Stimulated activated CD4-positive, alpha-beta T cell treated with anti-CD3 and anti-CD28 coated beads, TNF-alpha, amount 100 ng/mL, for 4 hours (primary cell): Measurements from ENCODE around the gene CHMP1A.
"Not testable (repeated sequence)": the region's sequence is repeated elsewhere in the genome, so short reads cannot be mapped to it uniquely, and the experiment has no call there.

Source experiments
- DNase-seq, 3 experiments: peaks; one replicate each; pipeline ENCODE4 v3.0.0-alpha.2; 2020; ENCODE audit warnings: low read depth in 3 of 3

CHMP1A gene

DNA sequence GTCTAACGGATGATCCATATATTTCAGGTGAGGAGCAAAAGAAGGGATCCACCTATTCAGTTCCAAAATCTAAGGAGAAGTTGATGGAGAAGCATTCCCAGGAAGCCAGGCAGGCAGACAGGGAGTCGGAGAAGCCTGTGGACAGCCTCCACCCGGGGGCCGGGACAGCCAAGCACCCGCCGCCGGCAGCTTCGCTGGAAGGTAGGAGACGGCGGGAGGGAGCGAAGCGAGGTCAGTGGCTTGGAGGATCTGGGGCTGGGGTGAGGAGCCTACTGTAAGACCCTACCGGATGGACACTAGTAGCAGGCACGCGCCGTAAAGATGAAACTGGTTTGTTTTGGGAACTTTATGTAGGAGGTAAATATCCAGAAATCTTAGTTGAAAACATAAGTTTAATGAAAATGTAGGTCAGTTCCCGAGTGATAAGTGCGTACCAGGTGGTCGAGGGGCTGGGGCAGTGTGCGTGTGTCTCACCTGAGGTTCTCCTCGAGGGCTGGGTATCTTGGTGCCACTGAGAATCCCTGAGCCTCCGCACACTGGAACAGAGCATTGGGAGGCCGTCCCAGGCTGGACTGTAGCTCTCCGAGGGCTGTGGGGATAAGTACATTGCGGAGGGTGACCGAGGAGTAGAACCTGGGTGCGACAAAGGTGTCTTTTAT lies 842 bp upstream of the CHMP1A start:
- DNase-seq = no peak

DNA sequence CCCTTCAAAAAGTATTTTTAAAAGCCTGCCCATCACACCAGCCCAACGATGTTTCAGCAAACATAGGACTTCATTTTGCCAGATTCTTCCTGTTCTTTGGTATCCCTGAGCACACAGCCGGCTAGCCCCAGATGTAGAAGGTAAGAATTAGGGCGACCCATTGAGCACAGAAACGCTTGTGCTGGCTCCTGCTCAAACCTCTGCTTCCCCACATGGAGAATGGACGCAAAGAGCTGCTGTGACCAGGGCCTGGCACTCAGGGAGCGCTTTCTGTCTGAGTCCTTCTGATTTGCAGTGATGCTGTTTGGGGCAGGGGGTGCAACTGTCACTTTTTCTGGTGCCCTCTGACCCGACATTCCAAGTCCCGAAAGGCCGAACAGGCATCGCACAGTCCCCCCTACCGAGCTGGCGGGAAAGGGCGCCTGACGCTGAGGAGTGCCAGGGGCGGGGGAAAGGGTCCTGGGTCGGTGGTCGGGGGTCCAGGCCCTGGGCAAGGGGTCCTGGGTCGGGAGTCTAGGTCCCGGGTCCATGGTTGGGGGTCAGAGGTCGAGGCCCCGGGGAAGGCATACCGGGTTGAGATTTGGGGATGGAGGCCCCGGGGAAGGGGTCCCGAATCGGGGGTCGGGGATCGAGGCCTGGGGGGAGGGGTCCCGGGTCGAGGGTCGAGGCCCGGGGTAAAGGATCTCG lies 930 bp downstream of the CHMP1A start:
- no peak for DNase-seq

DNA sequence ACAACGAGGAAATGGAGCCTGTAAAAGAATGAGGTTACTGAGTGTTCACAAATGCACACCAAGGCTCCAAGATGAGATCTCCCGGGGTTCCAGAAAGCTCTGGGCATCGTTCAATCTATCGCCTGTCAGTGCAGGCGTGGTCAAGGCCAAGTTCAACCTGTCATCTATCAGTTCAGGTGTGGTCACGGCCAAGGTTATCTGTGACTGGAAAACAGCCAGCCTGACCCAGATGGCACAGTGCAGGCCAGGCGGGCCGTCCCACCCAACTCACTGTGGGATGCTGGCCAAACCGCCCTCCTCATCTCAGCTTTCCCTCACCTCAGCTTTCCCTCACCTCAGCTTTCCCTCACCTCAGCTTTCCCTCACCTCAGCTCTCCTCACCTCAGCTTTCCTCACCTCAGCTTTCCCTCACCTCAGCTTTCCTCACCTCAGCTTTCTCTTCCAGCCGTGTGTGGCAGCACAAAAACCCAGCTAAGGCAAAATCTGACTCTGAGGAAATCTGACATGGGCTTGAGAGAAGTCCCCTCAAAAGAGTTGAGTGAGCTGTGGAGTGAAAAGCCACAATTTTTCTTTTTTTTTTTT lies 2.4 kb downstream of the CHMP1A start:
- DNase-seq = no peak

DNA sequence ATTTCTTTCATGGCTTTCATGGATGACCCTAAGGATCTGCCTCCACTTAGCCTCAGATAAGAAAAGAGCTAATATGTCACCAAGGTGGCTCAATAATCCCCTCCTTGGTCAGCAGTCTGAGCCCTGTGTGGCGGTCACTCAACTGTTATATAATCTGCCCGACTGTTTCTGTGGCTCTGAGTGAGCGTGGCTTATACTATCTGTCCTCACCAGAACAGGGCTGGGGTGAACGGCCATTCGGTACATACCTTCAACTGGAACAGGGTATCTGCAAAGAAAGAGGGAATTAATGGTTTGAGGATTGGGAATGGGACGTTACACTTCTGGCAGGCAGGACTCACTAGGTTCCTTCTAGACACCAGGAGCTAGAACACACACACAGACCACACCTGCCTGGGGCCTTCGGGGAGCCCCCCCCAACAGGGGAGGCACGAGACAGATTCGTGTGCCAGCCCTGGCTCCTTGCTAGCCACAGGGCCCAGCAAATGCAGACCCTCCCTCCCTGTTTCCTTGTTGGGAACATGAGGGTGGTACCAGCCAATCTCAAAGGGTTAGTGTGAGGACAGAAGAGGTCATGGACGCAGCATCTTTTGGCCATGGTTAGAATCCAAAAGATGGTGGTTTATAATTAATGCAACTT lies 3.7 kb downstream of the CHMP1A start:
- no peak for DNase-seq

DNA sequence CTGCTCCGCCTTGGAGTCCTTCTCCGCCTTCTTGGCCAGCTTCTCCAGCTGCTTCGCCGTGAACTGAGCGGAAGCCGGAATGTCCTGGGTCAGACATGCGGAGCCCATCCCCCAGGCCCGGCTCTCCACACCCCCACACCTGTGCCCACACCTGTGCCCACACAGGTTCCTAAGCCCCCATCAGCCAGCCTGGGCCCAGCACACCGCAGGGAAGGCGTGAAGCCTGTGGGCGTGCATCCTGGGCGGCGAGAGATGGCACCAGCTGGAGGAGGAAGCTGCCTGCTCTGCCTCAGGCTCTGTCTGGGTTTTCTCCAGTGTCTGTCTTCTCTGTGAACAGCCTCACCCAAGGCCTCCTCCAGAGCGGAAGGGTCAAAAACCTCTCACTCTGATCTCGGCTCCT lies 5.9 kb downstream of the CHMP1A start:
- no peak for DNase-seq

DNA sequence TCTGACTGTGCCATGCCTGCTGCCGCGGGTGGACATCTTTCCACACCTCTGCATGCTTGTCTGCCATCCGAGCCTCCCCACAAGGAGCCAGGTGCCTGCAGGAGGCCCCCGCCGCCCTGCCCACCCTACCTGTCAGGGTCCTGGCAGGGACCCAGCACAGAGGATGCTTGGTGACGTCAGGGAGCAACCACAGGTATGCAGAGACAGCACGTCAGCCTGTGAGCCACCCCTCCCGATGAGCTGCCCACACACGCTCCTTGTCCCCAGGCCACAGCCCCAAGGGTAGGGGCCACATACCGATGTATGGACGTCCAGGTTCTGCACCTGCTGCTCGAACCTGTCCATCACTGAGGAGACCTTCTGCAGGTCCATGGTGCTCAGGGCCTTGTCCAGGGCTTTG lies 10.6 kb downstream of the CHMP1A start:
- no peak for DNase-seq

DNA sequence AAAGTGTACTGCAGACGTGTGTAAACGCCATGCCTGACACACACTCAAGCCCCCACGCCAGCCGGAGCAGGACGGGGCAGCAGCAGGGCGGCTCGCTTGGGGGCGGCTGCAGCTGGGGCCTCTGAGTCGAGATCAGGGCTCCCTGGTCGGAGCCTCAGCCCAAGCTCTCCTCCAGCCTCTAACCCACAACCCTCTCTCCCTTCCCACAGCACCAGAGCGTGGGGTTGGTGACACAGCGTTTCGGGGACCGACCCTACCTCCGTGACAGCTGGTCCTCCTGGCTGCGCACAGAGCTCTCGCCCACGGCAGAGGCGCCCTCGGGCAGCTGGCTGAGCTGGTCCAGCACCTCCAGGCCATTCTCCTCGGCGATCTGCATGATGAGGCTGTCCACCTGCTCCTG lies 11.2 kb downstream of the CHMP1A start:
- DNase-seq = no peak

DNA sequence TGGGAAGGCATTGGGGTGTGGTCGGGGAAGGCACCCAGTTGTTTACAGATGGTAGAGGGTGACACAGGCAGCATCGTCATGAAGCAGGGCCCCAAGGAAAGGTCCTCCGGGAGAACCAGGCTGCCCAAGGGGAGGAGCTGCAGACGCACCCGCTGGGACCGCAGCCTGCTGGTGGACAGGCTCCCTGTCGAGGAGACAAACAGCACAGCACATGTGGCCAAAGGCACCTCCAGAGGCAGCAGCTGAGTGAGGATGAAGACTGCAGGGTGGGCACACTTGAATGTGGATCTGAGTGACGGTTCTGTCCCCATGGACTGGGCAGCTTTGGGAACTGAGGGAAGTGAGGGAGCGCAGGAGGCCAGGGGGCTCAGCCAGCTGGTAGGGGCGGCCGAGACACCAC lies 12.4 kb downstream of the CHMP1A start:
- DNase-seq = no peak

DNA sequence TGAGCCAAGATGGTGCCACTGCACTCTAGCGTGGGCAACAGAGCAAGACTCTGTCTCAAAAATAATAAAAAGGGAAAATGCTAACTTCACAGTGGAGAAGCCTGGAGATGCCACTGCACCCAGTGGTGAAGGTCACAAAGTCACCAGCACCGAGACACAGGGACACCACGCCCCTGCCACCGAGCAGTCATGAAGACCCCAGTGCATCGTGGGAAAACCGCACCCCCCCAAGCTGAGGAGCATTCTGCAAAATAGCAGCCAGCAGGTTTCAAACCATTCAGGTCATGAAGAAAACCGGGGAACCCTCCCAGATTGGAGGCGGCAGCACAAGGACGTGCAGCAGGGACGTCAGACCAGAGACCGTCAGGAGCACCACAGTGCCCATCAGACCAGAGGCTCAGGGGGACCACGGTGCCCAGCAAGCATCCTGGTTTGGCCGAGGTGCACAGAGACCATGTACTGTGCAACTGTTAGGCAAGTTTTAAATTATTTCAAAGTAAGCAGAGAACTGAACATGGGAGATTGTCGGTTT lies 13.7 kb downstream of the CHMP1A start:
- DNase-seq = no peak

DNA sequence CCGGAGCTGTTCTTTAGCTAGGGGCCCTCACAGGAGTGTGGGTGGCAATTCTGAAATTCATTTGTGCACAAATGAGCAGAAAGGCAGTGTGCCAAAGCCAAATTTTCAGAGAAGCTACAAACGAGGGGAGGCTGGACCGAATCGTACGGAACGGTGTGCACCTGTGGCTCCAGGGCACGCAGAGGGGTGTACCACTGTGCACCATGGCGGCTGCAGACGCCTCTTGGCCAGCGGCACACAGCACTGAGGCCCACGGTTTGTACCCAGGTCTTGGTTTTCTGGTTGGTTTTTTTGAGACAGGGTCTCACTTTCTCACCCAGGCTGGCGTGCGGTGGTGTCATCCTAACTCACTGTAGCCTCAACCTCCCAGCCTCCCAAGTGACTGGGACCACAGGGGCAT lies 14.9 kb downstream of the CHMP1A start:
- DNase-seq = no peak

DNA sequence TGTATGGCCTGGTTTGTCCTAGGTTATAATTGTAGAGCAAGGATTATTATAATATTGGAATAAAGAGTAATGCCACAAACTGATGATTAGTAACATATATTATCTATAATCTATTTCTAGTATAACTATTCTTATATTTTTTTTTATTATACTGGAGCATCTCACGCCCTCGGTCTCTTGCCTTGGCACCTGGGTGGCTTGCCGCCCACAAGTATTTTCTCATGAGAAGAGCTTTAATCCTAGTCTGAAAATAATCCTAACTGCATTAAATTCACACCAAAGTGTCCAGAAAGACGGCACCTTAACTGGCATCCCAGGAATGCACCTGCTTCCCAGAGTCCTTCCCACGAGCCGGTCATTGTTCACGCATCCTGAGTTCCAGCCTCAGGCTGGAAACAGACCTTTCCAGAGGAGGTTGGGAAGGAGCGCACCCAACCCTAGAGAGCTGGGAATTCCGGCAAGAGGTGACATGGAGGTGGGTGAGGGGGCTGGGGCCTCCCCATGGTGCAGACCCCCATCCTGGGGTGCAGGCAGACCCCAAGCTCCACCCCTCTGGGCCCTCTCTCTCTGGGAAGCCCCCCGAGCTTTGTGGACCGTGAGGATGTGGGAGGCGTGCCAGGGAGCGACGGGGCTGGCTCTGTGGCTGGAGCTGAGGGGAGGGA lies 15.9 kb downstream of the CHMP1A start:
- DNase-seq = no peak

DNA sequence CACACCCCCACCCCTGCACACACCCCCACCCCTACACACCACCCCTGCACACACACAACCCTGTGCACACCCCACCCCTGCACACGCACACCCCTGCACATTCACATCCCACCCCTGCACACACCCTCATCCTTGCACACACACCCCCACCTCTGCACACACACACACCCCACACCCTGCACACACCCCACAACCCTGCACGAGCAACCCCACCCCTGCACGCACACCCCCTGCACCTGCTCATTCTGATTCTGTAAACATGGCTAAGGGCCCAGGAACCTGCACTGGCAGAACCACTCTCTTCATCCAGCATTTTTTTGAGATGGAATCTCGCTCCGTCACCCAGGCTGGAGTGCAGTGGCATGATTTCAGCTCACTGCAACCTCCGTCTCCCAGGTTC lies 18.1 kb downstream of the CHMP1A start:
- no peak for DNase-seq

DNA sequence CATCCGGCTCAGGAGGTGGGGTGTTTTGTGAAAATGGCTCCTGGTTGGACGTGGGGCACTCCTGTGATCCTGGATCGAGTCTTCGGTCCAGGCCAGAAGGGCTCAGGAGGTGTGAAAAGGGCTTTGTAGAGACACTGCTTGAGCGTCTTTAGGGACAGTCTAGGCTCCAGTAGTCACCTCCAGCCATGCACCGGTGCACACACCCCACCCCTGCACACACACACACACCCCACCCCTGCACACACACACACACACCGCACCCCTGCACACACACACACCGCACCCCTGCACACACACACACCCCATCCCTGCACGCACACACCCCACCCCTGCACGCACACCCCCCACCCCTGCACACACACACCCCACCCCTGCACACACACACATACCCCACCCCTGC lies 19.1 kb downstream of the CHMP1A start:
- DNase-seq = no peak

DNA sequence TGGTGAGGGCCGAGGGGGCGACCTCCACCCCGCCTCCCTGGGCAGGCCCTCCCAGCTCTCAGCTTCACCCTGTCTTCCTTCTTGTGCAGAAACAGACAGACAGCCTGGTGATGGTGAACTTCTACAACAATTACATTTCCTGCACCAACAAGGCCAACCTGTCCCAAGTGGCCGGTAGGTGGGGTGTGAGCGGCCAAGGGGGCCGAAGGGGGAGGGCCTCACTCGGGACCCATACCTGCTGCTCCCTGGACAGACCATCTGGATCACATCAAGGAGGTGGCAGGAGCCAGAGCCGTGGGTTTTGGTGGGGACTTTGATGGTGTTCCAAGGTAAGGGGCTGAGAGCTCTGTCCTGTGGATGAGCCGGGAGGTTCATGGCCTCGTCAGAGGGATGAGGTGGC lies 20.1 kb downstream of the CHMP1A start:
- DNase-seq = no peak

DNA sequence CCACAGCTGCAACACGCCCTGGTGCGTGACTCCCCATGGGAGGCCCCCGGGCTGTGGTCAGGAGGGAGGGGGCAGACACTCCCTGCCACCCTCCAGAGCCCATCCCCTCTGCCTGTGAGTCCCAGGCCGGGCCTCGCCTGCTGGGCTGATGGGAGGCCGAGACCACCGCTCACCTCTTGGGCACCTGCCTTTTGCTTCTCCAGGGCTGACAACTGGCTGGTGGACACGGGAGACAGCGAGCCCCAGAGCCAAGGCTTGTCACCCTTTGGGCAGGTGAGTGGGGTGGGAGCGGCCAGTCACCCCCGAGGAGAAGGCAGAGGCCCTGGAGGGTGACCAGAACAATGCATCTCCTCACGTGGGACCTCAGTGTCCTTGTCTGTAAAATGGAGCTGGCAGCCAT lies 20.8 kb downstream of the CHMP1A start:
- no peak for DNase-seq

DNA sequence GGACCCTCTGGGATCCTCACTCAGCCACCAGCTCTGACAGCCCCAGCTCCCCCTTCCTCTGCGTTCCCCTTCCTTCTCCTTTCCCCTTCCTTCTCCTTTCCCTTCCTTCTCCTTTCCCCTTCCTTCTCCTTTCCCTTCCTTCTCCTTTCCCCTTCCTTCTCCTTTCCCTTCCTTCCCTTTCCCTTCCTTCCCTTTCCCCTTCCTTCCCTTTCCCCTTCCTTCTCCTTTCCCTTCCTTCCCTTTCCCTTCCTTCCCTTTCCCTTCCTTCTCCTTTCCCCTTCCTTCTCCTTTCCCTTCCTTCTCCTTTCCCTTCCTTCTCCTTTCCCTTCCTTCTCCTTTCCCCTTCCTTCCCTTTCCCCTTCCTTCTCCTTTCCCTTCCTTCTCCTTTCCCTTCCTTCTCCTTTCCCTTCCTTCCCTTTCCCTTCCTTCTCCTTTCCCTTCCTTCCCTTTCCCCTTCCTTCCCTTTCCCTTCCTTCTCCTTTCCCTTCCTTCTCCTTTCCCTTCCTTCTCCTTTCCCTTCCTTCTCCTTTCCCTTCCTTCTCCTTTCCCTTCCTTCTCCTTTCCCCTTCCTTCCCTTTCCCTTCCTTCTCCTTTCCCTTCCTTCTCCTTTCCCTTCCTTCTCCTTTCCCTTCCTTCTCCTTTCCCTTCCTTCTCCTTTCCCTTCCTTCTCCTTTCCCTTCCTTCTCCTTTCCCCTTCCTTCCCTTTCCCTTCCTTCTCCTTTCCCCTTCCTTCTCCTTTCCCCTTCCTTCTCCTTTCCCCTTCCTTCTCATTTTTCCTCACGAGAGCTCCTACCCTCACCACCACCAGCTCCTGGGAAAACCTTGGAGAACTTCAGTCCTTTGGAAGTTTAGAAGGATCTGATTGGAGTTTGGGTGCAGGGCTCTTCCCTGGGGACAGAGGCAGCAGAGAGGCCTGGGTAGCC lies 22.8 kb downstream of the CHMP1A start:
- not testable (repeated sequence) for DNase-seq

DNA sequence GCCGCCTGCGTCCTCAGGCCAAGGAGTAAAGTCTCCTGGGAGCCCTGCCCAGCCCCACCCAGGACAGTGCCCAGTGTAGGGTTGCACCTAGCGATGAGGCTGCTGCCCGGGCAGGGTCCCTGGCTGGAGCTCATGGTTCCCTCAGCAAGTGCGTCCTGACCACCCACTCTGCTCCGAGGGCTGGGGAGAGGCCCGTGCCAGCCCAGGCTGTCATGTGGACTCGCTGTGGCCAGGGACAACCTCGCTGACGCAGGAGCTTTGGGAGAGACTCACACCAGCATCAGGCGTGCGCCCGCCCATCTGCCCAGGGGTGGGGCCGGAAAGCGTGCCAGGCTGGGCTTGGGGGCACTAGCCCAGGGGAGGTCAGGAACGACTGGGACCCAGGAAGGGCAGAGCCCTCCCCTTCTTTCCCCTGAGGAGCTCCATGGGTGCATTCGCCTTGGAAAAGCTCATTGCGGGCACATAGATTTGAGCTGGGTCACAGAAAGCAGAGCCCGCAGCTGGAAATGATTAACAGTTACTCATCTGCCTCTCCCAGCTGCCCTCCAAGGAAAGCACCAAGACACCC lies 24.4 kb downstream of the CHMP1A start:
- no peak for DNase-seq

DNA sequence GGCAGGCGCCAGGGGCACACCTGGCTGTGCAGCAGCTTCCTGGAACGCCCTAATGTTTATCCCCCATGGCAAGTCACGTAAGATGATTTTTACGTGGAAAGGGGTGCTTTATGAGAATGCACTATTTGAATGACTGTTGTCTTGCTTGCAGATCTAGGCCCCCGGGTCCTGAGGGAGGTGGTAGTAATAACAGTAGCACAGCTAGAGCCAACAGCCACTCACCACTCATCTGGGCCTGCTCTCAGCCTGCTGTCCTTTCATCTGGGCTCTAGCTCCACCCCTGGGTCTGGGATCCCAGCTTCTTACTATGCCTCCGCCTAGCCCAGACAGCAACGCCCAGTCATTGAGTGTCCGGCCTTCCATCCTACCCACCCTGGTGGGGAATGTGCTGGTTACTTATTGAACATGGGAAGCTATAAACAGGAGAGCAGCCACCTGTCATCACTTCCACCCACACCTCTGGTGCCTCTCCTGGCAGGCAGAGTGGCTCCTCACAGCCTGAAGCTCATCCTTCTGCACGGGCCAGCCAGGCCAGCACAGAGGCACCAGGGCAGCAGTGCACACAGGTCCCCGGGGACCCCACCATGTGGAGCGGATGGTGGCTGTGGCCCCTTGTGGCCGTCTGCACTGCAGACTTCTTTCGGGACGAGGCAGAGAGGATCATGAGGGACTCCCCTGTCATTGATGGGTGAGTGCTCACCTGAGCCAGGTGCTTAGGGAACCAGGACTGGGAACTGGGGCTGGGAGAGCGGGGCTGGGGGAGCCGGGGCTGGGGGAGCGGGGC lies 27.5 kb downstream of the CHMP1A start:
- no peak for DNase-seq

DNA sequence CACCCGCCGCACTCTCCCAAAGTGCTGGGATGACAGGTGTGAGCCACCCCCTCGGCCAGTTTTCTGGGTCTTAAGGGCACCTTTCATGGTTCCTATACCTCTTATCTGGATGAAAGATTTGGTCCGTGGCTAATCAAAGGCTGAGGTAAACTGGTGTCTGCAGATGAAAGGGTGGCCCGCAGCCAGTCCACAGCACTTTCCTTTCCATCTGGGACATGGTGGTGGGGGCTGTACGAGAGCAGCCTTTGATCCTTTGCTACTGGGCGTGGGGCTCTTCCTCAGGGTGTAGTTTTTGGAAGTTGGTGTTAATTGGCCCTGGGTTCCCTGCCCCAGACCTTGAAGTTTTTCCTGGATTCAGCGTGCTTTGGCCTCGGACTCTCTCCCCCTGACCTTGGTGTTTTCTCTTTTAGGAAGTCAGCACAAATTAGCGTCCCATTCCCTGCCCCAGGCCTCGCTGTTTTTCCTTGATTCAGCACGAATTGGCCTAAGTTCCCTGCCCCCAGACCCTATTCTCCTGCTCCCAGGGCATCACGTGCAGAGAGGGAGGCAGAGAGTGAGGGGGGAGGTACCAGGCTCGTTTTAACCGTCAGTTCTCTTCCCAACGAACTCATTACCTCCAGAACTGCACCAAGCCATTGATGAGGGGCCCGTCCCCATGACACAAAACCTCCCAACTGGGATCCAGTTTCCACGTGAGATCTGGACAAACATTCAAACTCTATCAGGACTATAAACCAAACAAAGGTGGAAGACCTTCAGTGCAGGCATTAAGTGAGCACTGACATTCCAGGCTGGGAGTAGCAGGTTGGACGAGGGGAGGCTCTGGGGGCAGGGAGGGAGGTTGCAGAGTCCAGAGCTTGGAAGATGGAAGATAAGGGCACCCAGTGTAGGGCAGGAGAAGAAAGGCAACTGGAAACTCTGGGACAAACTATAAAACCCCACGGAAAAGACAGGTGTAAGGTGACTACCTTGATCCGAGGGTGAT lies 32.4 kb downstream of the CHMP1A start:
- no peak for DNase-seq
